GM12878 (cell line): ENCODE data around the gene PRSS56. TPM values are rescaled to one million over a fixed set of nuclear protein-coding genes. Genes with fewer than 3 reads are reported as not detected.
A peak's percentile ranks its signal among the peaks of the same experiment; 100 is the strongest.

Source experiments
- ATAC-seq: fragments of 200-7000 bp; cut with Tn5 transposase; 3 replicates; pipeline ENCODE4 v1.9.1; 2020; ENCODE audit warnings: mild to moderate bottlenecking, moderate library complexity
- BruUV-seq: library from RNA; stranded (reverse); fragments of 400-500 nt; replicated peaks from 2 replicates; lab custom pipeline; 2021; lab: Mats Ljungman, UMichigan
- CTCF ChIA-PET: fragments of 300-600 bp; sonication (Branson Sonifier 250); formaldehyde crosslinking; extraction: SDS; loops from one replicate; lab custom pipeline; 2021; ENCODE audit warnings: inconsistent platforms; lab: Yijun Ruan, JAX
- POLR2A ChIA-PET: fragments of 350-600 bp; formaldehyde crosslinking; extraction: SDS; loops from one replicate; lab custom pipeline; 2021; ENCODE audit warnings: inconsistent platforms; lab: Charles Lee
- RAD21 ChIA-PET: fragments of 300-600 bp; sonication (Branson Sonifier 250); formaldehyde crosslinking; loops from one replicate; lab custom pipeline; 2023; ENCODE audit warnings: antibody characterized with exemption; ENCODE audit not compliant: unreplicated experiment; lab: Charles Lee
- SMC1A ChIA-PET: fragments of 300-600 bp; sonication (Branson Sonifier 250); formaldehyde crosslinking; loops from one replicate; lab custom pipeline; 2023; ENCODE audit not compliant: unreplicated experiment, uncharacterized antibody; lab: Charles Lee
- DNase-seq: peaks from one replicate; pipeline ENCODE4 v3.0.0-alpha.2; 2011; ENCODE audit warnings: low read depth, low spot score
- FAIRE-seq: peaks from 3 replicates; lab custom pipeline; 2011; peaks lifted over from hg19 to GRCh38; lab: Jason Lieb, UNC
- H2AFZ ChIP-seq: 2 replicates; pipeline ENCODE4 v1.6.0; 2011; ENCODE audit warnings: low read depth, low read length, control low read depth; ENCODE audit not compliant: control insufficient read depth
- H3K27ac ChIP-seq: 2 replicates; pipeline ENCODE4 v1.5.1; 2011; ENCODE audit warnings: control low read depth; ENCODE audit not compliant: control insufficient read depth, insufficient read depth
- H3K27me3 ChIP-seq, 2 experiments: replicated peaks in 1 of 2; 2 replicates each; pipeline versions ENCODE4 v1.6.0 to v1.6.1; 2011; ENCODE audit warnings: low read length in 1 of 2; ENCODE audit not compliant: control insufficient read depth in 2 of 2, insufficient read depth in 2 of 2
- H3K36me3 ChIP-seq, 2 experiments: 2 replicates each; pipeline ENCODE4 v1.5.1; 2011; ENCODE audit warnings: low read length in 1 of 2; ENCODE audit not compliant: control insufficient read depth in 2 of 2, insufficient read depth in 2 of 2
- H3K4me1 ChIP-seq: 2 replicates; pipeline ENCODE4 v1.6.1; 2011; ENCODE audit warnings: mild to moderate bottlenecking, low read length, moderate library complexity, mixed read lengths; ENCODE audit not compliant: control insufficient read depth, insufficient read depth
- H3K4me2 ChIP-seq: 2 replicates; pipeline ENCODE4 v1.6.0; 2011; ENCODE audit warnings: control low read depth; ENCODE audit not compliant: control insufficient read depth, insufficient read depth
- H3K4me3 ChIP-seq: fragments of 200-600 bp; sonication (generic); 2 replicates; pipeline ENCODE4 v1.5.1; 2016
- H3K79me2 ChIP-seq: 2 replicates; pipeline ENCODE4 v1.6.0; 2011; ENCODE audit warnings: low read length; ENCODE audit not compliant: control insufficient read depth, insufficient read depth
- H3K9ac ChIP-seq: 2 replicates; pipeline ENCODE4 v1.8.0; 2011; ENCODE audit warnings: low read length, control low read depth, mixed read lengths; ENCODE audit not compliant: control insufficient read depth, insufficient read depth
- H3K9me3 ChIP-seq: replicated peaks from 3 replicates; pipeline ENCODE4 v1.5.1; 2011; ENCODE audit warnings: mild to moderate bottlenecking, low read length; ENCODE audit not compliant: control insufficient read depth, insufficient read depth
- H4K20me1 ChIP-seq: 2 replicates; pipeline ENCODE4 v1.6.0; 2011; ENCODE audit not compliant: control insufficient read depth, insufficient read depth
- BHLHE40 ChIP-seq, 2 experiments: fragments of 450-650 bp in 1 of 2; IDR thresholded peaks; 2 replicates each; pipeline ENCODE4 v1.6.1; 2011 to 2017; ENCODE audit warnings: low read depth in 2 of 2, borderline replicate concordance in 1 of 2, improper control_type of control experiment in 1 of 2, low read length in 1 of 2, mild to moderate bottlenecking in 1 of 2
- CREM ChIP-seq: IDR thresholded peaks from 2 replicates; pipeline ENCODE4 v1.6.1; 2014; ENCODE audit warnings: antibody characterized with exemption, low read depth
- IKZF1 ChIP-seq: fragments of 450-650 bp; conservative IDR thresholded peaks from 2 replicates; pipeline ENCODE4 v1.6.1; 2017; ENCODE audit warnings: antibody characterized with exemption, mild to moderate bottlenecking
- LARP7 ChIP-seq: fragments of 450-650 bp; IDR thresholded peaks from 2 replicates; pipeline ENCODE4 v1.6.1; 2017; ENCODE audit warnings: mild to moderate bottlenecking
- NBN ChIP-seq: fragments of 450-650 bp; IDR thresholded peaks from 2 replicates; pipeline ENCODE4 v1.6.1; 2016
- RAD21 ChIP-seq: IDR thresholded peaks from 2 replicates; pipeline ENCODE4 v1.6.1; 2011; ENCODE audit warnings: mild to moderate bottlenecking, low read depth, low read length, moderate library complexity; ENCODE audit not compliant: insufficient read depth
- RBBP5 ChIP-seq: fragments of 200-600 bp; sonication (generic); conservative IDR thresholded peaks from 2 replicates; pipeline ENCODE4 v1.6.1; 2016
- RCOR1 ChIP-seq: conservative IDR thresholded peaks from 2 replicates; pipeline ENCODE4 v1.6.1; 2012; ENCODE audit warnings: low read depth, low read length, improper control_type of control experiment
- RUNX3 ChIP-seq: IDR thresholded peaks from 2 replicates; pipeline ENCODE4 v1.6.1; 2012; ENCODE audit warnings: low read length, inconsistent platforms
- SMAD5 ChIP-seq: IDR thresholded peaks from 2 replicates; pipeline ENCODE4 v1.6.1; 2016; ENCODE audit warnings: antibody characterized with exemption, low read depth
- SMC3 ChIP-seq: IDR thresholded peaks from 2 replicates; pipeline ENCODE4 v1.6.1; 2011; ENCODE audit warnings: low read length, improper control_type of control experiment, borderline replicate concordance
- SP1 ChIP-seq: IDR thresholded peaks from one replicate; pipeline ENCODE4 v1.6.1; 2011; ENCODE audit warnings: low read depth, low read length
- TBL1XR1 ChIP-seq: IDR thresholded peaks from 2 replicates; pipeline ENCODE4 v1.6.1; 2012; ENCODE audit warnings: low read depth, low read length, improper control_type of control experiment
- YY1 ChIP-seq: IDR thresholded peaks from 2 replicates; pipeline ENCODE4 v1.6.1; 2011; ENCODE audit warnings: low read depth, mild to moderate bottlenecking, low read length
- WGBS: methylation state at CpG from one replicate; pipeline ENCODE4 v1.1.6; 2016; ENCODE audit warnings: low lambda C conversion rate; ENCODE audit not compliant: insufficient replicate concordance, insufficient coverage; ENCODE audit errors: missing lambda C conversion rate; 5-methylcytosine and 5-hydroxymethylcytosine counted together
- in situ Hi-C: fragments of 300-500 bp; cut with MboI; formaldehyde crosslinking; loops from 9 replicates; pipeline ENCODE4 v1.14.3; 2018; ENCODE audit warnings: mixed read lengths
- intact Hi-C: fragments of 100-400 bp; cut with micrococcal nuclease; formaldehyde crosslinking; loops from one replicate; pipeline ENCODE4 v1.14.2; 2022; ENCODE audit not compliant: unreplicated experiment
- polyA plus RNA-seq, 11 experiments: library from polyadenylated mRNA; depleted of rRNA in 4 of 11; unstranded in 6 of 11; stranded (reverse) in 5 of 11; fragments of >200 nt; fragmentation: Nextera tagmentation in 4 of 11; fragmentation: Illumina TruSeq in 1 of 11; extraction: Ambion mirVana in 4 of 11; extraction: Trizol in 1 of 11; gene quantifications; 1 replicate in 1 of 11; 2 replicates in 10 of 11; pipeline versions ENCODE4 v1.2.1 to v1.2.3, GENCODE V29; 2011 to 2016; ENCODE audit warnings: inconsistent platforms in 2 of 11, missing spikeins in 2 of 11, low read depth in 1 of 11
- total RNA-seq, 4 experiments: library from RNA; depleted of rRNA in 3 of 4; stranded (reverse); fragments of >200 nt in 3 of 4; fragmentation: Illumina TruSeq in 1 of 4; extraction: Trizol in 1 of 4; gene quantifications; 2 replicates each; pipeline versions ENCODE4 v1.2.1 to v1.2.3, GENCODE V29; 2013 to 2021
- TF ChIP-seq, protein P1 (sequence below), 3 experiments: IDR thresholded peaks in 2 of 3; conservative IDR thresholded peaks in 1 of 3; 2 replicates each; pipeline ENCODE4 v1.5.1; 2011; ENCODE audit warnings: low read depth in 3 of 3, low read length in 3 of 3, mild to moderate bottlenecking in 3 of 3, control low read depth in 2 of 3, moderate library complexity in 2 of 3, inconsistent platforms in 1 of 3, mixed read lengths in 1 of 3; ENCODE audit not compliant: control insufficient read depth in 2 of 3, insufficient read depth in 1 of 3; ENCODE audit errors: extremely low read depth in 1 of 3
- TF ChIP-seq, protein P2 (sequence below): fragments of 450-650 bp; IDR thresholded peaks from 2 replicates; pipeline ENCODE4 v1.6.1; 2017; ENCODE audit warnings: mild to moderate bottlenecking
- TF ChIP-seq, protein P3 (sequence below): fragments of 450-650 bp; IDR thresholded peaks from 2 replicates; pipeline ENCODE4 v1.6.1; 2014; ENCODE audit warnings: mild to moderate bottlenecking

The PRSS56 gene
- total and polyA plus RNA-seq, 10 of the 15 experiments (the other 5 are each of a cell fraction or from before 2014, with no cell fraction given) = not detected

DNA sequence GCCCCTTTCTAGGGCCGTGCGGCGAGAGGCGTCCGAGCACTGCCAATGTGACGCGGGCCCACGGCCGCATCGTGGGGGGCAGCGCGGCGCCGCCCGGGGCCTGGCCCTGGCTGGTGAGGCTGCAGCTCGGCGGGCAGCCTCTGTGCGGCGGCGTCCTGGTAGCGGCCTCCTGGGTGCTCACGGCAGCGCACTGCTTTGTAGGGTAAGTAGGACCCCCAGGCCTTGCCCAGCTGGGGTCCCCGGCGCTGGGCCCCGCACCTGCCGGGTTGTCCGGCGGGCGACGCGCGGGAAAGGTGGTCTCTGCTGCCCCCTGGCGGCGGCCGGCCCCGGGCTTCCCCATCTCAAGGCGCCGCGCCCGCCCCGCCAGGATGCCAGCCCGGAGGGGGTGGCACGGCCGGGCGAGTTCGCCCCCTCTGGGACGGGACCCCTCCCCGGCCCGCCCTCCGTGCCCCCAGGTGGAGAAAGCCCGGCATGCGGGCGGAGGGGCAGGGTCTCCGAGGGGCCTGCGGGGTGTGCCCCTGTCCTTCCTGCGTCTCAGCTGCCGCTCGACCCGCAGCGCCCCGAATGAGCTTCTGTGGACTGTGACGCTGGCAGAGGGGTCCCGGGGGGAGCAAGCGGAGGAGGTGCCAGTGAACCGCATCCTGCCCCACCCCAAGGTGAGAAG lies 1.9 kb downstream of the PRSS56 start:
- BruUV-seq = no TSS peak
- peak; percentile 86 for ATAC-seq
- Histone ChIP-seq H3K27ac (no peak overlapping the region), H3K9ac (no peak overlapping the region), H3K27me3 (peaks cover 3 to 6% of the 10 kb centered on the region in 2 experiments; a peak in 3 of 4 replicates), H3K36me3 (no peaks in the 10 kb centered on the region), H2AFZ (no peak overlapping the region), H4K20me1 (no peaks in the 10 kb centered on the region), H3K9me3 (no peaks in the 10 kb centered on the region), H3K79me2 (no peaks in the 10 kb centered on the region), H3K4me3 (no peak overlapping the region), H3K4me1 (no peaks in the 10 kb centered on the region), H3K4me2 (no peak overlapping the region)
- POLR2A ChIA-PET = interaction anchor here (0.5 kb wide), 1 partner anchor 166 kb away, joined by 6 read pairs; no protein-coding TSS in a partner anchor
- RAD21 ChIA-PET = no interaction called here
- FAIRE-seq = no peak
- TF ChIP-seq, protein P1, sequence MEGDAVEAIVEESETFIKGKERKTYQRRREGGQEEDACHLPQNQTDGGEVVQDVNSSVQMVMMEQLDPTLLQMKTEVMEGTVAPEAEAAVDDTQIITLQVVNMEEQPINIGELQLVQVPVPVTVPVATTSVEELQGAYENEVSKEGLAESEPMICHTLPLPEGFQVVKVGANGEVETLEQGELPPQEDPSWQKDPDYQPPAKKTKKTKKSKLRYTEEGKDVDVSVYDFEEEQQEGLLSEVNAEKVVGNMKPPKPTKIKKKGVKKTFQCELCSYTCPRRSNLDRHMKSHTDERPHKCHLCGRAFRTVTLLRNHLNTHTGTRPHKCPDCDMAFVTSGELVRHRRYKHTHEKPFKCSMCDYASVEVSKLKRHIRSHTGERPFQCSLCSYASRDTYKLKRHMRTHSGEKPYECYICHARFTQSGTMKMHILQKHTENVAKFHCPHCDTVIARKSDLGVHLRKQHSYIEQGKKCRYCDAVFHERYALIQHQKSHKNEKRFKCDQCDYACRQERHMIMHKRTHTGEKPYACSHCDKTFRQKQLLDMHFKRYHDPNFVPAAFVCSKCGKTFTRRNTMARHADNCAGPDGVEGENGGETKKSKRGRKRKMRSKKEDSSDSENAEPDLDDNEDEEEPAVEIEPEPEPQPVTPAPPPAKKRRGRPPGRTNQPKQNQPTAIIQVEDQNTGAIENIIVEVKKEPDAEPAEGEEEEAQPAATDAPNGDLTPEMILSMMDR (IDR thresholded peaks at IDR 0.05 in 2 of 3, conservative IDR thresholded peaks at IDR 0.05 in 1 of 3; ENCODE audit: control insufficient read depth in 2 of 3, extremely low read depth in 1 of 3, insufficient read depth in 1 of 3, low read depth in 3 of 3, low read length in 3 of 3) = peak; percentile 60 to 66 (median 64); a peak in 5 of 6 replicates
- TF ChIP-seq RUNX3 (no peak), SP1 (no peak), IKZF1 (0 out of 2 replicates have a peak, but pooled peaks have one; percentile 15), SMAD5 (no peak), CREM (no peak), YY1 (no peak), TBL1XR1 (no peak), NBN (no peak), LARP7 (0 out of 2 replicates have a peak, but pooled peaks have one; percentile 44), RBBP5 (no peak), SMC3 (peak; percentile 16; the same call in 1 of the 2 replicates), RAD21 (peak; percentile 65), BHLHE40 (IDR thresholded peaks at IDR 0.05; ENCODE audit: borderline replicate concordance in 1 of 2, low read depth in 2 of 2, low read length in 1 of 2) (peak in 1 of 2 experiments; percentile 28; a peak in 2 of 4 replicates), RCOR1 (no peak)
- TF ChIP-seq, protein P2, sequence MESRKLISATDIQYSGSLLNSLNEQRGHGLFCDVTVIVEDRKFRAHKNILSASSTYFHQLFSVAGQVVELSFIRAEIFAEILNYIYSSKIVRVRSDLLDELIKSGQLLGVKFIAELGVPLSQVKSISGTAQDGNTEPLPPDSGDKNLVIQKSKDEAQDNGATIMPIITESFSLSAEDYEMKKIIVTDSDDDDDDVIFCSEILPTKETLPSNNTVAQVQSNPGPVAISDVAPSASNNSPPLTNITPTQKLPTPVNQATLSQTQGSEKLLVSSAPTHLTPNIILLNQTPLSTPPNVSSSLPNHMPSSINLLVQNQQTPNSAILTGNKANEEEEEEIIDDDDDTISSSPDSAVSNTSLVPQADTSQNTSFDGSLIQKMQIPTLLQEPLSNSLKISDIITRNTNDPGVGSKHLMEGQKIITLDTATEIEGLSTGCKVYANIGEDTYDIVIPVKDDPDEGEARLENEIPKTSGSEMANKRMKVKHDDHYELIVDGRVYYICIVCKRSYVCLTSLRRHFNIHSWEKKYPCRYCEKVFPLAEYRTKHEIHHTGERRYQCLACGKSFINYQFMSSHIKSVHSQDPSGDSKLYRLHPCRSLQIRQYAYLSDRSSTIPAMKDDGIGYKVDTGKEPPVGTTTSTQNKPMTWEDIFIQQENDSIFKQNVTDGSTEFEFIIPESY = no peak
- TF ChIP-seq, protein P3, sequence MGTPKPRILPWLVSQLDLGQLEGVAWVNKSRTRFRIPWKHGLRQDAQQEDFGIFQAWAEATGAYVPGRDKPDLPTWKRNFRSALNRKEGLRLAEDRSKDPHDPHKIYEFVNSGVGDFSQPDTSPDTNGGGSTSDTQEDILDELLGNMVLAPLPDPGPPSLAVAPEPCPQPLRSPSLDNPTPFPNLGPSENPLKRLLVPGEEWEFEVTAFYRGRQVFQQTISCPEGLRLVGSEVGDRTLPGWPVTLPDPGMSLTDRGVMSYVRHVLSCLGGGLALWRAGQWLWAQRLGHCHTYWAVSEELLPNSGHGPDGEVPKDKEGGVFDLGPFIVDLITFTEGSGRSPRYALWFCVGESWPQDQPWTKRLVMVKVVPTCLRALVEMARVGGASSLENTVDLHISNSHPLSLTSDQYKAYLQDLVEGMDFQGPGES = no peak
- WGBS = 23% methylated on average over 43 of the region's 66 CpGs
- in situ Hi-C loops = no loop called here
- DNase-seq = no peak
- CTCF ChIA-PET = interaction anchor here (0.7 to 1.2 kb wide), 2 partner anchors 10 to 1012 kb away, joined by 3 read pairs; no protein-coding TSS in a partner anchor
- SMC1A ChIA-PET = no interaction called here
- intact Hi-C loops = no loop called here
